Colonic mucosa (tissue), 4 donors: ENCODE measurements around the gene RIN3. TPM values are rescaled to one million over a fixed set of nuclear protein-coding genes. Genes with fewer than 3 reads are reported as not detected.

Source experiments
- DNase-seq: peaks from one replicate; pipeline ENCODE4 v3.0.0-alpha.2; 2020
- H3K27ac ChIP-seq: fragments of 200-600 bp; one replicate; pipeline ENCODE4 v1.8.0; 2021
- H3K27me3 ChIP-seq: fragments of 200-600 bp; one replicate; pipeline ENCODE4 v1.8.0; 2021
- H3K36me3 ChIP-seq: fragments of 200-600 bp; one replicate; pipeline ENCODE4 v1.8.0; 2021
- H3K4me1 ChIP-seq: fragments of 200-600 bp; one replicate; pipeline ENCODE4 v1.8.0; 2021; ENCODE audit warnings: mild to moderate bottlenecking
- H3K4me3 ChIP-seq: fragments of 200-600 bp; one replicate; pipeline ENCODE4 v1.8.0; 2021
- H3K9ac ChIP-seq, 2 donors: one replicate each; pipeline ENCODE4 v1.7.0; 2013; ENCODE audit warnings: control low read depth in 2 of 2, low read depth in 2 of 2, low read length in 2 of 2
- H3K9me3 ChIP-seq: fragments of 200-600 bp; one replicate; pipeline ENCODE4 v1.8.0; 2021
- intact Hi-C: fragments of 100-400 bp; cut with DNase I; formaldehyde crosslinking; loops from one replicate; pipeline ENCODE4 v1.14.1; 2022
- total RNA-seq, 2 donors: library from RNA; stranded (reverse); fragmentation: NEBNext Ultra II Directional in 1 of 2; extraction: Animal tissue kit (Norgen Biotek cat#: 25700) in 1 of 2; gene quantifications; one replicate each; pipeline ENCODE4 v1.2.1, GENCODE V29; 2021
- TF ChIP-seq, protein P1 (sequence below): fragments of 200-600 bp; IDR thresholded peaks from one replicate; pipeline ENCODE4 v1.8.0; 2022; ENCODE audit warnings: antibody characterized with exemption, mild to moderate bottlenecking
- donor health status: healthy.
- donor health status: DM: no; HTN: no; CAD: no.
- donor health status: DM: no; HTN: no; CAD: no.

The RIN3 gene
- total RNA-seq, 2 donors from 2014 or later = 18.4 to 23.2 TPM

DNA sequence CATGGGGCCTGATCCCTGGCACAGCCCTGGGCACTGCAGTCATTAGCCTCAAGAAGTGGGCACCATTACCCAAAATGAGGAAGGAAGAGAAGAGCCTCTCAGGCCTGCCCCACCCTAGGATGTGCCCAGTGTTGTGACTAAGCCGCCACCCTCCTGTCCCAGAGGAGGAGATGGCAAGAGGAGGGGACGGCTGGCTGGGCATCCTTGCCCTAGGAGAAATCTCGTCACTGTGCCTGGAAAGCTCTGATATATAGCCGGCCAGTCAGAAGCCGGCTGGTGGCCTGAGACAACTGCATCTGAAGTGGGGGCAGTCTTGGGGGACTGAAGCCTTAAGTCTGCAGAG, 119.7 kb downstream of the RIN3 start:
- Histone ChIP-seq H3K36me3 (no peaks in the 10 kb centered on the region), H3K27ac (no peak overlapping the region), H3K4me3 (no peak overlapping the region), H3K9me3 (no peaks in the 10 kb centered on the region), H3K9ac (no peak overlapping the region), H3K4me1 (no peaks in the 10 kb centered on the region), H3K27me3 (no peaks in the 10 kb centered on the region)
- TF ChIP-seq, protein P1, sequence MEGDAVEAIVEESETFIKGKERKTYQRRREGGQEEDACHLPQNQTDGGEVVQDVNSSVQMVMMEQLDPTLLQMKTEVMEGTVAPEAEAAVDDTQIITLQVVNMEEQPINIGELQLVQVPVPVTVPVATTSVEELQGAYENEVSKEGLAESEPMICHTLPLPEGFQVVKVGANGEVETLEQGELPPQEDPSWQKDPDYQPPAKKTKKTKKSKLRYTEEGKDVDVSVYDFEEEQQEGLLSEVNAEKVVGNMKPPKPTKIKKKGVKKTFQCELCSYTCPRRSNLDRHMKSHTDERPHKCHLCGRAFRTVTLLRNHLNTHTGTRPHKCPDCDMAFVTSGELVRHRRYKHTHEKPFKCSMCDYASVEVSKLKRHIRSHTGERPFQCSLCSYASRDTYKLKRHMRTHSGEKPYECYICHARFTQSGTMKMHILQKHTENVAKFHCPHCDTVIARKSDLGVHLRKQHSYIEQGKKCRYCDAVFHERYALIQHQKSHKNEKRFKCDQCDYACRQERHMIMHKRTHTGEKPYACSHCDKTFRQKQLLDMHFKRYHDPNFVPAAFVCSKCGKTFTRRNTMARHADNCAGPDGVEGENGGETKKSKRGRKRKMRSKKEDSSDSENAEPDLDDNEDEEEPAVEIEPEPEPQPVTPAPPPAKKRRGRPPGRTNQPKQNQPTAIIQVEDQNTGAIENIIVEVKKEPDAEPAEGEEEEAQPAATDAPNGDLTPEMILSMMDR = no peak
- intact Hi-C loops = no loop called here
- no peak for DNase-seq

DNA sequence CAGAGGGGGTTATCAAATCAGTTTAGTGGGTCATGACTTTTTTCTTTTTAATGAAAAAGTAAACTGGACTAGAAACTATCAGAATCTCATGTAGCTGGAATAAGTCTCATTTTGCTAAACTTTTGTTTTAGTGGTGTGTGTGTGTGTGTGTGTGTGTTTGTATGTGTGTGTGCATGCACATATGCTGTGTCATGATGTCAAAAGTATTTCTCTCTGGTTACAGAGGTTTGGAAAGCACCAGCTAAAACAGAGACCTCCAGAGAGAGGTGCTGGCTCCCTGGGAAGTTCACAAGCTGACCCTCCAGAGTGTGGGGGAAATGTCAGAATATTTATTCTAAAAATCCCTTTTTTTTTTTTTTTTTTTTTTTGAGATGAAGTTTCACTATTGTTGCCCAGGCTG, 120.1 kb downstream of the RIN3 start:
- H3K27ac ChIP-seq = no peak overlapping the region
- H3K9me3 ChIP-seq = no peaks in the 10 kb centered on the region
- no peak overlapping the region for H3K4me3 ChIP-seq
- no peak for DNase-seq
- no peaks in the 10 kb centered on the region for H3K36me3 ChIP-seq
- no peaks in the 10 kb centered on the region for H3K27me3 ChIP-seq
- TF ChIP-seq, protein P1 = no peak
- no peaks in the 10 kb centered on the region for H3K4me1 ChIP-seq
- no peak overlapping the region for H3K9ac ChIP-seq
- intact Hi-C loops = no loop called here

DNA sequence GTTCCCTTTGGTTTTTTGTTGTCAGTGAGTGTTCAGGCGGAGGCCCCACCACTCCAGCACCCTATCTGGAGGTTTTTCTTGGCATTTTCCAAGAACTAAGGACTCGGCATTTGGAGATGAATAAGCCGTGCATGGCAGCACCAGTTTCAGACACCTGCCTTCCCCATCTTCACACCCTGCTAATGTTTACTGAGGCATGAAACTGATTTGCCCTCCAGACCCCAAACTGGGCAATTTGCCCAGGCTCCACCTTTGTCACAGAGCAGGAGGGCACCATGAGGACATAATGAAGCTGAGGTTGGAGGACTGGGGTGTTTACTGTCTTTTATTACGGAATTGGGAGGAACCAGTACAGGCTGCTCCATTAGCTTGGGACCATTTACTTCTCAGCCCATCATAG, 121.5 kb downstream of the RIN3 start:
- intact Hi-C loops = no loop called here
- TF ChIP-seq, protein P1 = no peak
- DNase-seq = no peak

DNA sequence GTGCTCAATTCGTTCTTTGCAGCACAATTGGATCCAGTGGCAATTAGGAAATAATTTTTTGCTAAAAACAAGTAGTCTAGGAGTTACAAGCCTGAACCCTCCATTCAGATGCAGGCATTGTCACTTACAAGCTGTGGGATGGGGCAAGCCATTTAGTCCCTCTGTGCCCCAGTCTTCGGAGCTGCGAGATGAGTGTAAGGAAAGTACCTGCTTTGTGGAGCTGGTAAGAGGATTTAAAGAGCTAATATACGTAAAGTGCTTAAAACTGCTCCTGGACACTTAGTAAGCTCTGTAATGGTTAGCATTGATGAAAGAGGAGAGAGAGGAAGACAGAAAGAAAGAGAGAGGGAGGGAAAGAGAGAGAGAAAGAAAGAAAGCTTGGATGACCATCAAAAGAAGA, 122.3 kb downstream of the RIN3 start:
- no peak for DNase-seq
- Histone ChIP-seq H3K27me3 (no peaks in the 10 kb centered on the region), H3K27ac (no peak overlapping the region), H3K9ac (no peak overlapping the region), H3K9me3 (no peaks in the 10 kb centered on the region), H3K36me3 (no peaks in the 10 kb centered on the region), H3K4me3 (no peak overlapping the region), H3K4me1 (no peaks in the 10 kb centered on the region)
- intact Hi-C loops = no loop called here
- TF ChIP-seq, protein P1 = no peak

More for the DNA sequence above, 121.5 kb downstream of the RIN3 start:
- no peak overlapping the region for H3K27ac ChIP-seq
- H3K9me3 ChIP-seq = no peaks in the 10 kb centered on the region
- H3K9ac ChIP-seq = no peak overlapping the region
- no peaks in the 10 kb centered on the region for H3K4me1 ChIP-seq
- H3K36me3 ChIP-seq = no peaks in the 10 kb centered on the region
- H3K27me3 ChIP-seq = no peaks in the 10 kb centered on the region
- no peak overlapping the region for H3K4me3 ChIP-seq

DNA sequence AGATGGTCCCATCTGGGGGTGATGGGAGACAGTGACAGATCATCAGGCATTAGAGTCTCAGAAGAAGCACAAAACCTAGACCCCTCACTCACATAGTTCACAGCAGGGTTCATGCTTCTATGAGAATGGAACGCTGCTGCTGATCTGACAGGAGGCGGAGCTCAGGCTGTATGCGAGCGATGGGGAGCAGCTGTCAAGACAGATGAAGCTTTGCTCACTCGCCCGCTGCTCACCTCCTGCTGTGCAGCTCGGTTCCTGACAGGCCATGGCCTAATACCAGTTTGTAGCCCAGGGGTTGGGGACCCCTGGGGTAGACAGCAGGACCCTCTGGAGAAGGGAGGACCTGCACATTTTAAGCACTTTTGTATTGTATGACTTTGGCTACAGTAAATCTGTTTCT, 123.6 kb downstream of the RIN3 start:
- Histone ChIP-seq H3K27ac (no peak overlapping the region), H3K36me3 (no peaks in the 10 kb centered on the region), H3K4me1 (no peaks in the 10 kb centered on the region), H3K9me3 (no peaks in the 10 kb centered on the region), H3K4me3 (no peak overlapping the region), H3K27me3 (no peaks in the 10 kb centered on the region), H3K9ac (no peak overlapping the region)
- TF ChIP-seq, protein P1 = no peak
- no peak for DNase-seq
- intact Hi-C loops = no loop called here

DNA sequence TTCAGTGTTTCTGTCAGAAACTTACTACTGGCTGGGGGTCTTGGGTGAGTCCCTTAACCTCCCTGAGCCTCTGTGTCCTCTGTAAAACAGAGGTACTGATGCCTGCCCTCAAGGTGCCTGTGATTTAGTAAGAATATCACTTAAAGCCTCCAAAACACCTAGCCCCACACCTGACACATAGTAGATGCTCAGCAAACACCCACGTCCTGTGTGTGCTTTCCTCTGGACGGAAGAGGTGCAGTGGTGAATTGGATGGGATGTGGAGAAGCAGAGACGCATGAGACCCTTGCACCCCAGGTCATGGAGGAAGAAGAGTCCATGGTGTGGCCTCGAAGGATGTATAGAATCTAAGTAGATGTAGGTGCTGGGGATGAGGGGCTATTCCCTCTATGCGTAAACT, 124.3 kb downstream of the RIN3 start:
- Histone ChIP-seq H3K27me3 (no peaks in the 10 kb centered on the region), H3K9me3 (no peaks in the 10 kb centered on the region), H3K36me3 (no peaks in the 10 kb centered on the region), H3K4me1 (no peaks in the 10 kb centered on the region), H3K27ac (no peak overlapping the region), H3K4me3 (no peak overlapping the region), H3K9ac (no peak overlapping the region)
- no peak for DNase-seq
- intact Hi-C loops = no loop called here
- TF ChIP-seq, protein P1 = no peak
